Right atrium auricular region (tissue), 2 donors: ENCODE results near the gene HEPHL1. TPM values are rescaled to one million over a fixed set of nuclear protein-coding genes. Genes with fewer than 3 reads are reported as not detected.

ENCODE experiments used
- DNase-seq: peaks from one replicate; pipeline ENCODE4 v3.0.0-alpha.2; 2019; ENCODE audit warnings: low spot score
- H3K27ac ChIP-seq, 2 donors: fragments of 200-600 bp; sonication (generic); 1 replicate in 1 of 2; 2 replicates in 1 of 2; pipeline ENCODE4 v1.5.1; 2016 to 2019
- H3K27me3 ChIP-seq, 2 donors: fragments of 200-600 bp; sonication (generic); one replicate each; pipeline versions ENCODE4 v1.5.1 to v1.6.0; 2017 to 2019
- H3K36me3 ChIP-seq: fragments of 200-600 bp; sonication (generic); one replicate; pipeline ENCODE4 v1.5.1; 2016
- H3K4me1 ChIP-seq, 2 donors: fragments of 200-600 bp; sonication (generic); one replicate each; pipeline versions ENCODE4 v1.5.1 to v1.6.0; 2017 to 2019
- H3K4me3 ChIP-seq, 2 donors: fragments of 200-600 bp; sonication (generic); 1 replicate in 1 of 2; 2 replicates in 1 of 2; pipeline ENCODE4 v1.5.1; 2017 to 2019; ENCODE audit warnings: mild to moderate bottlenecking in 1 of 2, moderate library complexity in 1 of 2
- H3K9me3 ChIP-seq, 2 donors: fragments of 200-600 bp; sonication (generic); one replicate each; pipeline ENCODE4 v1.5.1; 2019
- total RNA-seq, 2 donors: library from RNA; depleted of rRNA; stranded (reverse); fragments of >200 nt; gene quantifications; one replicate each; pipeline ENCODE4 v1.1.0, GENCODE V29; 2016
- TF ChIP-seq, protein P1 (sequence below), 2 donors: fragments of 200-600 bp; sonication (generic); IDR thresholded peaks; one replicate each; pipeline ENCODE4 v1.5.1; 2019; ENCODE audit warnings: antibody characterized with exemption in 2 of 2

The HEPHL1 gene
- total RNA-seq, 2 donors from 2014 or later, result not detected

- Histone ChIP-seq H3K36me3 (no peaks in the 10 kb centered on the region), H3K4me3 (peak overlapping the region; percentile 86), H3K27ac (peak overlapping the region; percentile 94 to 97), H3K27me3 (no peaks in the 10 kb centered on the region), H3K9me3 (no peaks in the 10 kb centered on the region), H3K4me1 (peaks cover 0 to 67% of the 10 kb centered on the region in 2 donors)
- DNase-seq, result peak; percentile 83
- TF ChIP-seq, protein P1, sequence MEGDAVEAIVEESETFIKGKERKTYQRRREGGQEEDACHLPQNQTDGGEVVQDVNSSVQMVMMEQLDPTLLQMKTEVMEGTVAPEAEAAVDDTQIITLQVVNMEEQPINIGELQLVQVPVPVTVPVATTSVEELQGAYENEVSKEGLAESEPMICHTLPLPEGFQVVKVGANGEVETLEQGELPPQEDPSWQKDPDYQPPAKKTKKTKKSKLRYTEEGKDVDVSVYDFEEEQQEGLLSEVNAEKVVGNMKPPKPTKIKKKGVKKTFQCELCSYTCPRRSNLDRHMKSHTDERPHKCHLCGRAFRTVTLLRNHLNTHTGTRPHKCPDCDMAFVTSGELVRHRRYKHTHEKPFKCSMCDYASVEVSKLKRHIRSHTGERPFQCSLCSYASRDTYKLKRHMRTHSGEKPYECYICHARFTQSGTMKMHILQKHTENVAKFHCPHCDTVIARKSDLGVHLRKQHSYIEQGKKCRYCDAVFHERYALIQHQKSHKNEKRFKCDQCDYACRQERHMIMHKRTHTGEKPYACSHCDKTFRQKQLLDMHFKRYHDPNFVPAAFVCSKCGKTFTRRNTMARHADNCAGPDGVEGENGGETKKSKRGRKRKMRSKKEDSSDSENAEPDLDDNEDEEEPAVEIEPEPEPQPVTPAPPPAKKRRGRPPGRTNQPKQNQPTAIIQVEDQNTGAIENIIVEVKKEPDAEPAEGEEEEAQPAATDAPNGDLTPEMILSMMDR (IDR thresholded peaks at IDR 0.05), result no peak
Measured at GRCh38 chr11:94130298-94131046, 109.3 kb downstream of the HEPHL1 start.

DNA sequence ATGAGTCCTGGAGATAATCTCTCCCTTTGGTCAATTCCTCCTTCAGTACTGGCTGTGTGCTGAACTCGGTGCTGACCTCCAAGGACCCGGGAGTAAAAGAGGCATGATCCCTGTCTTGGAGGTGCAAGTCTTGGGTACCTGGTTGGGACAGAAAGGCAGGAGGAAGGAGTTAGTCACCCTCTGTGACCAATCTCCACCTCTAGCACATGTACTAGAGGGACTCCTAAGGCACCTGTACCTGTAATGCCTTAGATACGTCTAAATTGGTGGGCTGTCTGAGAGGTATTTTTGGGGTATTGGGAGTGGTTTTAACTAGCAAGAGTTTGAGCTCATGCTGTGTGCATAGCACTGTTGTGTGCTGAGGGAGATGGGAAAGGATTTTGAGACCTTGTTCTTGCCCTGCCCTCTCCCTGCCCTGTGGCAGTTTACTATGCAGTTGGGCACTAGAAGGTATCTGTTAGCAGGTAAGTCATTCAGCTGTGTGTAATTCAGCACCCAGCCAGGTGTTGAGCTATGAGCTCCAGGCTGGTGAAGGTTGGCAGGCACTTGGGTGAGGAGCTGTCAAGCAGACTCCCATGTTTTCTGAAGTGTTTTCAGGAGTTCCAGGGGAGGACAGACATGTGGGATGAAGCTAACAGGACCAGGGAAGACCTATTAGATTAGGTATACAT, 110.0 kb downstream of the HEPHL1 start:
- H3K27me3 ChIP-seq, result no peaks in the 10 kb centered on the region
- no peak for DNase-seq
- TF ChIP-seq, protein P1 (IDR thresholded peaks at IDR 0.05), result no peak
- no peaks in the 10 kb centered on the region for H3K36me3 ChIP-seq
- peak overlapping the region; percentile 94 to 97 for H3K27ac ChIP-seq
- peaks cover 0 to 71% of the 10 kb centered on the region in 2 donors for H3K4me1 ChIP-seq
- H3K9me3 ChIP-seq, result no peaks in the 10 kb centered on the region
- peak overlapping the region in 1 of 2 donors; percentile 11 for H3K4me3 ChIP-seq

- Histone ChIP-seq H3K27me3 (no peaks in the 10 kb centered on the region), H3K4me3 (no peak overlapping the region), H3K27ac (peak overlapping the region; percentile 94 to 97), H3K36me3 (no peaks in the 10 kb centered on the region), H3K4me1 (peaks cover 0 to 71% of the 10 kb centered on the region in 2 donors), H3K9me3 (no peaks in the 10 kb centered on the region)
- DNase-seq, result no peak
- TF ChIP-seq, protein P1 (IDR thresholded peaks at IDR 0.05), result no peak
Measured at GRCh38 chr11:94131718-94132115, 110.6 kb downstream of the HEPHL1 start.

GRCh38 chr11:94132152-94132558, 111.0 kb downstream of the HEPHL1 start:
- H3K4me1 ChIP-seq, result peaks cover 0 to 71% of the 10 kb centered on the region in 2 donors
- H3K9me3 ChIP-seq, result no peaks in the 10 kb centered on the region
- TF ChIP-seq, protein P1 (IDR thresholded peaks at IDR 0.05), result no peak
- H3K27me3 ChIP-seq, result no peaks in the 10 kb centered on the region
- H3K36me3 ChIP-seq, result no peaks in the 10 kb centered on the region
- peak overlapping the region; percentile 10 to 97 for H3K27ac ChIP-seq
- H3K4me3 ChIP-seq, result no peak overlapping the region
- DNase-seq, result peak; percentile 80

DNA sequence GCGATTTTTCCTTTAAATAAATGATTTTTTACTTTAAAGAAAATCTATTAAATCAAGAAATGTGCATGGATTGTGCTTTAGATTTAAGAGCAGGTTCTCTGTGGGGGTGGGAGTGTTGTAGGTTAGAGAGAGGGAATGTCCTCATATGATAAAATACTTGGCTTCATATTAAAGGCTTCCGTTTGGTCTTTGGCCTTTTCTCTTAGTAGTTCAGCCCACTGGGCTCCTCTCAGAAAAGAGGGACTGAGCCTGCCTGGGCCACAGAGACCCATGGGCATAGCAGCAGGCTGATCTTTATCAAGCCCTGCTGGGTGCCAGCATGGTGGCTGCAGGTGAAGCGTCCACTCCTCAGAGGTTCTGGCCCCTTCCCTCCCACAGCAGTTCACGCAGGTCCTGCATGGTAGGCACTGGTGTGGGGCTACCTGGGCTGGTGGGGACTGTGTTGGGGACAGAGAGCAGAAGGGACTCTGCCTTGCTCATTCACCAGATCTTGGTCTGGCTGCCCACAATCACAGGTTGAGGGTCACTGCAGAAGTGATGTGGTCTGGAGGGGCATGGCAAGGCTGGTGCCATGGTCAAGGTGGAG, 111.8 kb downstream of the HEPHL1 start:
- no peaks in the 10 kb centered on the region for H3K27me3 ChIP-seq
- H3K27ac ChIP-seq, result peak overlapping the region; percentile 10 to 97
- H3K4me3 ChIP-seq, result no peak overlapping the region
- H3K4me1 ChIP-seq, result peaks cover 0 to 65% of the 10 kb centered on the region in 2 donors
- DNase-seq, result no peak
- H3K36me3 ChIP-seq, result no peaks in the 10 kb centered on the region
- TF ChIP-seq, protein P1 (IDR thresholded peaks at IDR 0.05), result no peak
- H3K9me3 ChIP-seq, result no peaks in the 10 kb centered on the region
